ENCODE data around the gene BBS2. TPM values are rescaled to one million over a fixed set of nuclear protein-coding genes. Genes with fewer than 3 reads are reported as not detected.

Gene BBS2
- total RNA-seq, 1 donor from 2014 or later: 32.6 TPM

- DNase-seq (ENCODE audit: low spot score): no peak
- Mint-ChIP-seq H3K27ac (ENCODE audit: unreplicated experiment) (no peak overlapping the region), H3K4me1 (ENCODE audit: low read depth) (peaks cover 60% of the 10 kb centered on the region), H3K36me3 (ENCODE audit: low read depth) (peaks cover 10% of the 10 kb centered on the region), H3K9me3 (ENCODE audit: low read depth) (no peaks in the 10 kb centered on the region), H3K4me3 (ENCODE audit: unreplicated experiment) (no peak overlapping the region), H3K27me3 (ENCODE audit: low read depth) (no peaks in the 10 kb centered on the region)
- TF ChIP-seq CTCF (IDR thresholded peaks at IDR 0.05): peak; percentile 86
Observed at GRCh38 chr16:56513972-56514371, 5.9 kb downstream of the BBS2 start.

- Mint-ChIP-seq H3K27me3 (ENCODE audit: low read depth) (no peaks in the 10 kb centered on the region), H3K27ac (ENCODE audit: unreplicated experiment) (no peak overlapping the region), H3K4me1 (ENCODE audit: low read depth) (peaks cover 54% of the 10 kb centered on the region), H3K9me3 (ENCODE audit: low read depth) (no peaks in the 10 kb centered on the region), H3K4me3 (ENCODE audit: unreplicated experiment) (no peak overlapping the region), H3K36me3 (ENCODE audit: low read depth) (peaks cover 10% of the 10 kb centered on the region)
- DNase-seq (ENCODE audit: low spot score): no peak
- no peak for TF ChIP-seq CTCF (IDR thresholded peaks at IDR 0.05)
Observed at GRCh38 chr16:56513091-56513490, 6.7 kb downstream of the BBS2 start.

- Mint-ChIP-seq H3K4me3 (ENCODE audit: unreplicated experiment) (no peak overlapping the region), H3K27ac (ENCODE audit: unreplicated experiment) (no peak overlapping the region), H3K27me3 (ENCODE audit: low read depth) (no peaks in the 10 kb centered on the region), H3K4me1 (ENCODE audit: low read depth) (peaks cover 54% of the 10 kb centered on the region), H3K36me3 (ENCODE audit: low read depth) (peaks cover 10% of the 10 kb centered on the region), H3K9me3 (ENCODE audit: low read depth) (no peaks in the 10 kb centered on the region)
- DNase-seq (ENCODE audit: low spot score): no peak
- TF ChIP-seq CTCF (IDR thresholded peaks at IDR 0.05): no peak
Observed at GRCh38 chr16:56512025-56512424, 7.8 kb downstream of the BBS2 start.

GRCh38 chr16:56510544-56510943 is 9.3 kb downstream of the BBS2 start:
- no peaks in the 10 kb centered on the region for H3K9me3 Mint-ChIP-seq (ENCODE audit: low read depth)
- TF ChIP-seq CTCF (IDR thresholded peaks at IDR 0.05): no peak
- H3K4me1 Mint-ChIP-seq (ENCODE audit: low read depth): peaks cover 49% of the 10 kb centered on the region
- no peak for DNase-seq (ENCODE audit: low spot score)
- no peak overlapping the region for H3K4me3 Mint-ChIP-seq (ENCODE audit: unreplicated experiment)
- H3K27me3 Mint-ChIP-seq (ENCODE audit: low read depth): no peaks in the 10 kb centered on the region
- peak overlapping the region; percentile 1 for H3K27ac Mint-ChIP-seq (ENCODE audit: unreplicated experiment)
- H3K36me3 Mint-ChIP-seq (ENCODE audit: low read depth): peaks cover 13% of the 10 kb centered on the region

- peaks cover 35% of the 10 kb centered on the region for H3K4me1 Mint-ChIP-seq (ENCODE audit: low read depth)
- peak overlapping the region; percentile 84 for H3K27ac Mint-ChIP-seq (ENCODE audit: unreplicated experiment)
- H3K36me3 Mint-ChIP-seq (ENCODE audit: low read depth): peaks cover 18% of the 10 kb centered on the region
- H3K27me3 Mint-ChIP-seq (ENCODE audit: low read depth): no peaks in the 10 kb centered on the region
- no peaks in the 10 kb centered on the region for H3K9me3 Mint-ChIP-seq (ENCODE audit: low read depth)
- H3K4me3 Mint-ChIP-seq (ENCODE audit: unreplicated experiment): no peak overlapping the region
- no peak for TF ChIP-seq CTCF (IDR thresholded peaks at IDR 0.05)
- DNase-seq (ENCODE audit: low spot score): no peak
Observed at GRCh38 chr16:56506941-56507340, 12.9 kb downstream of the BBS2 start.

Data from chondrocyte (in vitro differentiated cells).